GM12878 (cell line): ENCODE data around the gene MAEL.

Experiments
- CHD1 ChIP-seq: IDR thresholded peaks from 2 replicates; pipeline ENCODE4 v1.6.1; 2012; ENCODE audit warnings: low read depth, low read length, improper control_type of control experiment
- CTCF ChIP-seq, 3 experiments: IDR thresholded peaks in 2 of 3; conservative IDR thresholded peaks in 1 of 3; 2 replicates each; pipeline ENCODE4 v1.5.1; 2011; ENCODE audit warnings: low read depth in 3 of 3, low read length in 3 of 3, mild to moderate bottlenecking in 3 of 3, control low read depth in 2 of 3, moderate library complexity in 2 of 3, inconsistent platforms in 1 of 3, mixed read lengths in 1 of 3; ENCODE audit not compliant: control insufficient read depth in 2 of 3, insufficient read depth in 1 of 3; ENCODE audit errors: extremely low read depth in 1 of 3
- ETV6 ChIP-seq, 2 experiments: fragments of 450-650 bp in 1 of 2; IDR thresholded peaks in 1 of 2; conservative IDR thresholded peaks in 1 of 2; 2 replicates each; pipeline ENCODE4 v1.6.1; 2014; ENCODE audit warnings: antibody characterized with exemption in 1 of 2, borderline replicate concordance in 1 of 2, low read depth in 1 of 2, mild to moderate bottlenecking in 1 of 2, moderate library complexity in 1 of 2
- FOXK2 ChIP-seq: fragments of 450-650 bp; IDR thresholded peaks from 2 replicates; pipeline ENCODE4 v1.6.1; 2017; ENCODE audit warnings: mild to moderate bottlenecking, moderate library complexity
- GABPA ChIP-seq: IDR thresholded peaks from 2 replicates; pipeline ENCODE4 v1.6.1; 2014; ENCODE audit warnings: antibody characterized with exemption, low read depth, mild to moderate bottlenecking, inconsistent platforms
- NR2C2 ChIP-seq: IDR thresholded peaks from 2 replicates; pipeline ENCODE4 v1.6.1; 2011; ENCODE audit warnings: borderline replicate concordance, low read depth; ENCODE audit not compliant: control insufficient read depth, insufficient read length
- POLR2A ChIP-seq: IDR thresholded peaks from 2 replicates; pipeline ENCODE4 v1.6.1; 2011; ENCODE audit warnings: low read depth, mild to moderate bottlenecking, low read length
- POLR2AphosphoS5 ChIP-seq: IDR thresholded peaks from 2 replicates; pipeline ENCODE4 v1.6.1; 2011; ENCODE audit warnings: mild to moderate bottlenecking, low read length, inconsistent platforms
- RELA ChIP-seq: fragments of 450-650 bp; IDR thresholded peaks from 2 replicates; pipeline ENCODE4 v1.8.0; 2014; ENCODE audit warnings: borderline replicate concordance; ENCODE audit not compliant: partially characterized antibody
- TAF1 ChIP-seq: IDR thresholded peaks from 2 replicates; pipeline ENCODE4 v1.6.1; 2011; ENCODE audit warnings: mild to moderate bottlenecking, low read depth, low read length, borderline replicate concordance
- TCF12 ChIP-seq: IDR thresholded peaks from 2 replicates; pipeline ENCODE4 v1.6.1; 2011; ENCODE audit warnings: low read depth, mild to moderate bottlenecking, low read length
- ZNF207 ChIP-seq: fragments of 450-650 bp; IDR thresholded peaks from 2 replicates; pipeline ENCODE4 v1.6.1; 2014; ENCODE audit warnings: antibody characterized with exemption, mild to moderate bottlenecking, borderline replicate concordance

DNA sequence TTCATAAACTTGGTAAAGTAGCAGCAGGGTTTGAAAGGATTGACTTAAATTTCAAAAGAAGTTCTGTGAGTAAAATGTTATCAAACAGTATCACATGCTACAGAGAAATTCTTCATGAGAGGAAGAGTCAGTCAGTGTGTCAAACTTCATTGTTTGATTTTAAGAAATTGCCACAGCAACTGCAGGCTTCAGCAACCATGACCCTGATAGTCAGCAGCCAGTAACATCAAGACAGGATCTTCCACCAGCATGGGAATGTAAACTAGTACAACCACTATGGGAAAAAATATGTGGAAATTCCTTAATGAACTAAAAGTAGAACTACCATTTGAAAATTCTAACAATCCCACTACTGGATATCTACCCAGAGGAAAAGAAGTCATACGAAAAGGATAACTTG lies 11.5 kb downstream of the MAEL start:
- TF ChIP-seq CTCF (IDR thresholded peaks at IDR 0.05 in 2 of 3, conservative IDR thresholded peaks at IDR 0.05 in 1 of 3; ENCODE audit: control insufficient read depth in 2 of 3, extremely low read depth in 1 of 3, insufficient read depth in 1 of 3, low read depth in 3 of 3, low read length in 3 of 3), result no peak
- no peak for TF ChIP-seq POLR2AphosphoS5
- no peak for TF ChIP-seq GABPA
- no peak for TF ChIP-seq ZNF207
- TF ChIP-seq RELA, result no peak
- no peak for TF ChIP-seq TCF12
- TF ChIP-seq POLR2A, result no peak
- TF ChIP-seq CHD1, result no peak
- no peak for TF ChIP-seq NR2C2
- TF ChIP-seq FOXK2, result no peak
- no peak for TF ChIP-seq ETV6 (conservative IDR thresholded peaks at IDR 0.05 in 1 of 2, IDR thresholded peaks at IDR 0.05 in 1 of 2; ENCODE audit: borderline replicate concordance in 1 of 2, low read depth in 1 of 2)
- no peak for TF ChIP-seq TAF1
